ENCODE data around the gene TBC1D22A.

Gene TBC1D22A

DNA sequence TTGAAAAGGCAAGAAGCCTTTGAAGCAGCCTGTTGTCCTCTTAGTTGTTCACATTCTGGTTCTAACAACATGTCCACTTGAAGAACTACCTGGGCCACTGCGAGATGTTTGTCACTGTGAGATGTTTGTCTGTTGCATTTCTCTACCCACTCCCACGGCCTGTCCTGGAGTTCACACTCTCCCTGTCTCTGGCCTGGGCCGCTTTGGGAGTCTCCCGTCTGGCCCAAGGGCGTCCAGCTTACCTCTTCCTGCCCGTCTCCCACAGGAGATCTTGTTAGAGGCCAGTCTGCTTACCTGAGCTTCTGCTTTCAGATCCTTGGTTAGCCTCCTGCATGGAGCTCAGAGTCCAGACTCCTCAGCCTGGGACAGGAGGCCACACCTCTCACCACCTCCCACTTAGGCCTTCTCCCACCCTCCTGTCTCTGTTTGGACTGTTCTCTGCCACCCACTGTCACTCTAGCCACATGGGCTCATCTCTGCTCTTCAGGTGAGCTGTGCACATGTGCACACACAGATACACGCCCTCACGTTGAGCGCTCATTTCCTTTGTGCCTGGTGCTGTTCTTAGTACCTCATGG is 66.0 kb downstream of the TBC1D22A start:
- H3K9me3 ChIP-seq (ENCODE audit: low read length) = no peaks in the 10 kb centered on the region
- no peak for TF ChIP-seq EZH2 (IDR thresholded peaks at IDR 0.05; ENCODE audit: borderline replicate concordance, low read length)
- TF ChIP-seq, protein P1, sequence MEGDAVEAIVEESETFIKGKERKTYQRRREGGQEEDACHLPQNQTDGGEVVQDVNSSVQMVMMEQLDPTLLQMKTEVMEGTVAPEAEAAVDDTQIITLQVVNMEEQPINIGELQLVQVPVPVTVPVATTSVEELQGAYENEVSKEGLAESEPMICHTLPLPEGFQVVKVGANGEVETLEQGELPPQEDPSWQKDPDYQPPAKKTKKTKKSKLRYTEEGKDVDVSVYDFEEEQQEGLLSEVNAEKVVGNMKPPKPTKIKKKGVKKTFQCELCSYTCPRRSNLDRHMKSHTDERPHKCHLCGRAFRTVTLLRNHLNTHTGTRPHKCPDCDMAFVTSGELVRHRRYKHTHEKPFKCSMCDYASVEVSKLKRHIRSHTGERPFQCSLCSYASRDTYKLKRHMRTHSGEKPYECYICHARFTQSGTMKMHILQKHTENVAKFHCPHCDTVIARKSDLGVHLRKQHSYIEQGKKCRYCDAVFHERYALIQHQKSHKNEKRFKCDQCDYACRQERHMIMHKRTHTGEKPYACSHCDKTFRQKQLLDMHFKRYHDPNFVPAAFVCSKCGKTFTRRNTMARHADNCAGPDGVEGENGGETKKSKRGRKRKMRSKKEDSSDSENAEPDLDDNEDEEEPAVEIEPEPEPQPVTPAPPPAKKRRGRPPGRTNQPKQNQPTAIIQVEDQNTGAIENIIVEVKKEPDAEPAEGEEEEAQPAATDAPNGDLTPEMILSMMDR (IDR thresholded peaks at IDR 0.05; ENCODE audit: low read length) = no peak
- H3K9me2 ChIP-seq (ENCODE audit: low read depth, low read length) = no peaks in the 10 kb centered on the region
- H3K27me3 ChIP-seq (ENCODE audit: insufficient read depth, low read length) = no peaks in the 10 kb centered on the region
- no peak overlapping the region for H3K9ac ChIP-seq (ENCODE audit: low read length)
- no peaks in the 10 kb centered on the region for H3K79me2 ChIP-seq (ENCODE audit: insufficient read depth, low read length)
- H4K20me1 ChIP-seq (ENCODE audit: insufficient read depth, low read length) = no peaks in the 10 kb centered on the region
- H3K27ac ChIP-seq (ENCODE audit: low read depth, low read length, poor library complexity, severe bottlenecking) = no peak overlapping the region
- peaks cover 34% of the 10 kb centered on the region; the same call in 1 of the 2 replicates for H3K36me3 ChIP-seq (ENCODE audit: insufficient read depth, low read length)
- H3K4me1 ChIP-seq (ENCODE audit: insufficient read depth, low read length, severe bottlenecking) = no peaks in the 10 kb centered on the region
- H3F3A ChIP-seq (ENCODE audit: insufficient read depth, low read length) = no peaks in the 10 kb centered on the region
- H3K4me3 ChIP-seq (ENCODE audit: low read depth, low read length, poor library complexity, severe bottlenecking) = no peak overlapping the region
- H2AFZ ChIP-seq (ENCODE audit: low read length) = no peak overlapping the region
- no peak overlapping the region for H3K4me2 ChIP-seq (ENCODE audit: low read length)

DNA sequence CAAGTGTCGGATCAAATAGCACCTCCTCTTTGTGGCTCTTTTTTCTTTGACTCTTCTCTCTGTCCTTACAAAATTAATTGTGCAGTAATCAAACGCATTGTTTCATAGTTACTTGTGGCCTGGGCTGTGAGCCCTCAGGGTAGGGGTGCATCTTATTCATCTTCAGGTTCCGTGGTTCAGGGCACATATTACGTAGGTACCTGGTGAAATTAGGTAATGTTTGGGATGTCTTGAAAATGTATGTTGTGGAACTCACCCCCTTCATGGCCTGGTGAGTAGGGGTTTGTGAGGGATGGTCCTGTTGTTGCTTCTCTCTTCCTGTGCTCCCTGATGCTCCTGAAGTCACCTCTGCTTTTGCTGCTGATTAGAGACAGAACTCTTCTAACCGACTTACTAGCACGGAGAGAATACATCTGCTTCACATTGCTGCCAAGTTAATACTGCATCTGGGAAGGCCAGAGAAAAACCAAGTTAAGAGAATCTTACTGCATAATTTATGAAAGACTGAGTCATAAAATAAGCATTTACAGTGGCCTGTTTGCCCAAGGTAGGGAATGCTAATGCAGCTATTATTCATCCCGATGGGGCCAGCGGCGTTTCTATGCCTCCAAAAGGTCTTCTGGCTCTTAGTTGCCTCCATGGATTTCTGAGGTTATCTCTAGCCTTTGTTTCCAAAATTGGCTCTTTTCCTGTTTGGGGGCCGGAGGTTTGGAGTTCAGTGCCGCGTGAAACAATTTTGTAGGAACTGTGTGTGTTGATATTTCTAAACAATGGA is 66.9 kb downstream of the TBC1D22A start:
- Histone ChIP-seq H3K9ac (ENCODE audit: low read length) (no peak overlapping the region), H3K9me3 (ENCODE audit: low read length) (no peaks in the 10 kb centered on the region), H3K4me1 (ENCODE audit: insufficient read depth, low read length, severe bottlenecking) (no peaks in the 10 kb centered on the region), H3K27me3 (ENCODE audit: insufficient read depth, low read length) (no peaks in the 10 kb centered on the region), H3K4me3 (ENCODE audit: low read depth, low read length, poor library complexity, severe bottlenecking) (no peak overlapping the region), H3K36me3 (ENCODE audit: insufficient read depth, low read length) (peaks cover 40% of the 10 kb centered on the region; the same call in 1 of the 2 replicates), H2AFZ (ENCODE audit: low read length) (no peak overlapping the region), H3K9me2 (ENCODE audit: low read depth, low read length) (no peaks in the 10 kb centered on the region), H3K27ac (ENCODE audit: low read depth, low read length, poor library complexity, severe bottlenecking) (no peak overlapping the region), H4K20me1 (ENCODE audit: insufficient read depth, low read length) (no peaks in the 10 kb centered on the region), H3K79me2 (ENCODE audit: insufficient read depth, low read length) (no peaks in the 10 kb centered on the region), H3F3A (ENCODE audit: insufficient read depth, low read length) (no peaks in the 10 kb centered on the region), H3K4me2 (ENCODE audit: low read length) (no peak overlapping the region)
- no peak for TF ChIP-seq EZH2 (IDR thresholded peaks at IDR 0.05; ENCODE audit: borderline replicate concordance, low read length)
- TF ChIP-seq, protein P1 (IDR thresholded peaks at IDR 0.05; ENCODE audit: low read length) = no peak

DNA sequence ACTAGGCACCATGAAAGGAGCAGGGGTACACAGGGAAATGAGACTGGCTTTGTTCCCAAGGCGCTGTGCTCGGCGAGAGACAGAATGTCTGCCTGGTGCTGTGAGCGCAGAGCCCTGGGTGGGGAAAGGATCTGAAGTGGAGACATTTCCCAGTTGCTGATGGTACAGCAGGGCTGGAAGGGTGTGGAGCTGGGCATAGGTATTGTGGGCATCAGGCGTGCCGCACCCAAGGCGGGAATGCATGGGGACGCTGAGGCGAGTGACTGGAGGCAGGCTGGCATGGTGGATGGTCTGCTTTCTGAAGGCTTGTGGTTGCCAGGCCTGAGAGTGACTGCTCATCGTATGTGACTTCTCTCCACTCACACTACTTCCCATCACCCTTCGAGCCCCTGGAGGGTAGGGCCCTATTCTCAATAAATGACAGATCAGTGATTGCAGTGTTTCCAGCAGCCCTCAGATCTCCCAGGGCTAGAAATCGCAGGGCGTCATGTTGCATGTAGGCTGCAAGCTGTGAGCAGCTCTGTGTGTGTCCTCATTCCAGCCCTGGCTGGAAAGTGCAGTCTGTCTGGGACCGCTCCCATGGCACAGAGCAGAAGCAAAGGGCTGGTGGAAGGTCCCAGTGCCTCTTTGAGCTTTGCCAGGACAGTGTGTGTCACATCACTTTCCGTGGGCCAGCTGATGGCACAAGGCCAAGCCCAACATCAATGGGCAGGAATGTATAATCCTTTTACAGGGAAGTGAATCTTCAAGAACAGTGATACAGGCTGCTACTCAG is 67.7 kb downstream of the TBC1D22A start:
- no peak overlapping the region for H3K4me3 ChIP-seq (ENCODE audit: low read depth, low read length, poor library complexity, severe bottlenecking)
- H3K36me3 ChIP-seq (ENCODE audit: insufficient read depth, low read length) = peaks cover 48% of the 10 kb centered on the region
- no peaks in the 10 kb centered on the region for H4K20me1 ChIP-seq (ENCODE audit: insufficient read depth, low read length)
- no peaks in the 10 kb centered on the region for H3K9me2 ChIP-seq (ENCODE audit: low read depth, low read length)
- H3K4me2 ChIP-seq (ENCODE audit: low read length) = no peak overlapping the region
- TF ChIP-seq, protein P1 (IDR thresholded peaks at IDR 0.05; ENCODE audit: low read length) = no peak
- TF ChIP-seq EZH2 (IDR thresholded peaks at IDR 0.05; ENCODE audit: borderline replicate concordance, low read length) = no peak
- H3K9me3 ChIP-seq (ENCODE audit: low read length) = no peaks in the 10 kb centered on the region; the same call in 1 of the 2 replicates
- H3K27ac ChIP-seq (ENCODE audit: low read depth, low read length, poor library complexity, severe bottlenecking) = no peak overlapping the region
- H3K4me1 ChIP-seq (ENCODE audit: insufficient read depth, low read length, severe bottlenecking) = no peaks in the 10 kb centered on the region
- H3K27me3 ChIP-seq (ENCODE audit: insufficient read depth, low read length) = no peaks in the 10 kb centered on the region
- no peak overlapping the region for H3K9ac ChIP-seq (ENCODE audit: low read length)
- H2AFZ ChIP-seq (ENCODE audit: low read length) = no peak overlapping the region
- H3K79me2 ChIP-seq (ENCODE audit: insufficient read depth, low read length) = no peaks in the 10 kb centered on the region
- no peaks in the 10 kb centered on the region for H3F3A ChIP-seq (ENCODE audit: insufficient read depth, low read length)
